Spleen (tissue), 7 donors: ENCODE measurements around the gene YPEL2.

Experiments used
- CTCF ChIP-seq, 11 experiments: fragments of 200-600 bp in 7 of 11; fragments of 450-650 bp in 4 of 11; sonication (generic) in 4 of 11; IDR thresholded peaks in 8 of 11; conservative IDR thresholded peaks in 3 of 11; 1 replicate in 7 of 11; 2 replicates in 4 of 11; pipeline versions ENCODE4 v1.4.0 to v1.8.0; 2016 to 2021; ENCODE audit warnings: antibody characterized with exemption in 11 of 11, inconsistent platforms in 4 of 11, mild to moderate bottlenecking in 1 of 11
- POLR2A ChIP-seq, 3 donors: fragments of 450-650 bp; IDR thresholded peaks; one replicate each; pipeline ENCODE4 v1.5.1; 2017; ENCODE audit warnings: antibody characterized with exemption in 3 of 3, mild to moderate bottlenecking in 1 of 3
- donor health status: DM: no; HTN: no; CAD: no; lungs with moderate emphysema.
- donor health status: DM: no; HTN: no; CAD: no.
- donor health status: DM: no; HTN: no; CAD: no.

DNA sequence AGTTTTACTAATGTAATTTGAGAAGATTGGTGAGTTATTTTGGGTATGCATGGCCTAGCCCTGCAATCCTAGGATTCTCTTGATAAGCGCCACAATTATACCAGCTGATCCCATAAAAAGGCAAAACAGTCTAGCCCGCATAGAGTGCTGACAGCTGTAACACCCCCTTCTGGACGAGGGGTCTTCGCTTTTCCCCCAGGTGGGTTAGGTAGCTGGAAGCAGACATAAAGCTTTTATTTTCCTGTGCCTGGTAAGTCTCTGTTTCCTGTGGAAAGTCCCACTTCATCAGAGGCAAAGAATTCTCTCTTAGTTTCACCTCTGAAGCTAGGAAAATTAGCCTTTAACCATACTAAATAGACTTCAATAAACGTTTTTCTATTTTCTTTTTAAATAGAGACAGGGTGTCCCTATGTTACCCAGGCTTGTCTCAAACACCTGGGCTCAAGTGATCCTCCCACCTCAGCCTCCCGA is 108.3 kb downstream of the YPEL2 start:
- no peak for TF ChIP-seq CTCF (IDR thresholded peaks at IDR 0.05 in 8 of 11, conservative IDR thresholded peaks at IDR 0.05 in 3 of 11)
- TF ChIP-seq POLR2A (IDR thresholded peaks at IDR 0.05) = no peak
